HG03159 (cell line): Measurements from ENCODE around the gene FCN3.

ENCODE experiments used
- ATAC-seq: cut with Tn5 transposase; IDR thresholded peaks from one replicate; pipeline ENCODE4 v1.9.1; 2021; ENCODE audit warnings: mild to moderate bottlenecking, moderate library complexity; ENCODE audit not compliant: unreplicated experiment

Gene FCN3

DNA sequence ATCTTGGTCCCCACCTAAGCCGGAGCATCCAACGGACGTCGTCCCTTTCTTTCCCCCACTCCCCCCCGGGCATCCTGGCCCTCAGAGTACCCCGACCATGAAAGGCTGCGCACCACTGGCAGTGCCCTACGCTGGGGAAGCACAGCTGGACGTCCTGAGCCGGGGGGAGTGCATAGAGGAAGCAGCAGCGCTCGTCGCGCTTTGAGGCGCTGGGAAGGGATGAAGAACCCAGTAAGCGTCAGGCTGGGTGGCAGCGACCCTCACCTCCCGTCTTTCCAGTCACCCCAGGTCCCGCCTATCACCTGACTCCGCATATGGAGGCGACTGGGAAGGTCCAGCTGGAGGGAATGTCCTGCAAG, 13.6 kb downstream of the FCN3 start:
- ATAC-seq: no peak

DNA sequence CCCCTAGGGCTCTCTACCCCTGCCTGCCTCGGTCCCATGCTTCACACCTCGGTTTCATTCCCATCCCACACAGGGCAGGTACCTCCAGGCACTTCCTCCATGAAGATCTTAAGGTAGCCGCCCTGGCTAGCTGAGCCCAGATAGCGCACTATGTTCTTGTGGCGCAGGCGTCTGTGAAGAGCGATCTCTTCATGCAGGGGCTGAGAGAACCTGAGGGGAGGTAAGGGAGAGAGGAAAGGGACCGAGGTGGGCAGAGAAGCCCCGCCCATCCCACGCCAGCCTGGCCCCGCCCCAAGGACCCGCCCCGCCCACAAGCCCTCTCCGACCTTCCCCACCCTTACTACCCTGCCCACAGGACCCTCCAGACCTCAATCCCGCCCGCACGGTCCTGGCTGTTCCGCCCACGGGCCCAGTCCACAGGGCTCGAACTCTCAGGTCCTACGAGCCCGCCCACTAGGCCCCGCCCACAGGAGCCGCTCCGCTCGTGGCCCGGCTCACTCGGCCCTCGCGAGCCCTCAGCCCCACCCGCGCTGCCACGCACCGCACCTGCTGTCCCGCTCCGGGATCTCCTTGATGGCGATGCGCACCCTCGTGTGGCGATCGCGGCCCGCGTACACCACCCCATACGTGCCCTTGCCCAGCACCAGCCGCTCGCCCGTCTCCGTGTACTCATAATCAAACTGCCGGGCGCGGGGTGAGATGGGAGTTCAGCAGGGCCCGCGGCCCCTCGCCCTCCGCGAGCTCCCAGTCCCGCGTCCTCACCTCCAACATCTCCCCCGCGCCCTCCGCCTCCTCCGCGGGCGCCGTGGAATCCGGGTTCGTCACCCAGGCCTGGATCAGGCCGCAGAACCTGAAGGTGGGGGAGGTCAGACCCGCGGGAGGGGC, 14.2 kb downstream of the FCN3 start:
- ATAC-seq: no peak

DNA sequence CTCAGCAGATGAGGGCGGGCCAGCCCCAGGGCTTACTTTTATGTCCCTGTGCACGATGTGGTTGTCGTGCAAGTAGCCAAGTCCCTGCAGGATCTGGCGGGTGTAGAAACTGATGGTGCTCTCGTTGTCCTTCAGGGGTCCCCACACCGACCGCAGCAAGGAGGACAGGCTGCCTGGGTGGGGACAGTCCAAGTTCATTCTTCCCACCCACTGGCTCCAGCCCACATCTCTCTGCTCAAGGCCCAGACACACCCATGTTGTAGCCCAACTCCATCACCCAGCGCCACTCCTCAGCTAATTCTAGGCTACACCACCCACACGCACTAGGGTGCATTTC, 14.8 kb downstream of the FCN3 start:
- no peak for ATAC-seq

DNA sequence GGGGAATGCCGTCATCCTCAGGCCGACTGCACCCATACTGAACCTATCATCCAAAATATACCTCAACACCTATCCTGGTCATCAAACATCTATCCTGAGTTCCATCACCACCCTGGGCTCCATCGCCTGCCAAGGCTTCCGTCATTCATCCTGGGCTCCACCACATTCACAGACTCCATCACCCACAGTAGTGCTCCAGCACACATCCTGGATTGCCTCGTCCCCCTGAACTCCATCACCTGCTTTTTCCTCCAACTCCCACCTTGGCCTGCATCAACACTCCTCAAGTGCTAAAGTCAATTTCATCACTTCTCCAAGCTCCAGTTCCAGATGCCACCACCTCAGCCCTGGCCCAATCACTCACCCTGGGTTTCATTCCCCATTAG, 15.7 kb downstream of the FCN3 start:
- ATAC-seq: no peak

DNA sequence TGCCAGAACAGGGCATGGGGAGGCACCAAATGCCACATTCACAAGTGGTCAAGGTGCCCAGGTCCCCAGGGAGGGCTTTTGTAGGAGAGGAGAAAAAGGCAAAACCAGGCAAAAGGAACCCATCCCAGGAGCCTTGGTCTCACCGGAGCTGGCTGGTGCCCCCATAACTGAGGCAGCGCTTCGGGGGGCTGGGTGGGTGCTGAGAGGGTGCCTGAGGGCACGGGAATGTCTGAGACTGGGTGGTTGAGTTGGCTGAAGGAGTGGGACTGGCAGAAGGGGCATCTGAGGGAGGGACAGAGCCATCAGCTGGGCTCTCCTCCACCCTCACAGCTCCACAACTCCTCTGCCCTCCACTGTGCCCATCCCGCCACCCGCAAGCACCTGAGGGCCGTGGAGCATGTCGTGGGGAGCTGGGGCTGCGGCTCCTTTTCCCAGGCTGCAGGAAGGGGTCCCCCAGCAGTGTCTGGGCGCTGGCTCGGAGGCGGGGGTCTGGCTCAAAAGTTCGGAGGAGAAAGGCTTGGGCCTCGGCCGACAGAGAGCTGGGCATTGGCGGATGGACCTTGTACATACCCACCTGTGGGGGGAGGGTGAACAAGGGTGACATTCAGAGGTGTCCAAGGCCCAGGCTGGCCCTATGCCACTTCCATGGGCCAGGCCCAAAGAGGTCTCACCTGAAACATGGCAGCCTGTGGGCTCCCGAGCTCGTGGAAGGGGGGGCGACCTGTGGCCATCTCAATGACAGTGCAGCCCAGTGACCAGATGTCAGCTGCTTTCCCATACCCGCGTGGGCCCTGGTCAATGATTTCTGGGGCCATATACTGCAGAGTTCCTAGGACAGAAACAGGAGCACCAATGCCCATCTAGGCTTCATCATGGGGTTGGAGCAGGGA, 16.3 kb downstream of the FCN3 start:
- no peak for ATAC-seq

DNA sequence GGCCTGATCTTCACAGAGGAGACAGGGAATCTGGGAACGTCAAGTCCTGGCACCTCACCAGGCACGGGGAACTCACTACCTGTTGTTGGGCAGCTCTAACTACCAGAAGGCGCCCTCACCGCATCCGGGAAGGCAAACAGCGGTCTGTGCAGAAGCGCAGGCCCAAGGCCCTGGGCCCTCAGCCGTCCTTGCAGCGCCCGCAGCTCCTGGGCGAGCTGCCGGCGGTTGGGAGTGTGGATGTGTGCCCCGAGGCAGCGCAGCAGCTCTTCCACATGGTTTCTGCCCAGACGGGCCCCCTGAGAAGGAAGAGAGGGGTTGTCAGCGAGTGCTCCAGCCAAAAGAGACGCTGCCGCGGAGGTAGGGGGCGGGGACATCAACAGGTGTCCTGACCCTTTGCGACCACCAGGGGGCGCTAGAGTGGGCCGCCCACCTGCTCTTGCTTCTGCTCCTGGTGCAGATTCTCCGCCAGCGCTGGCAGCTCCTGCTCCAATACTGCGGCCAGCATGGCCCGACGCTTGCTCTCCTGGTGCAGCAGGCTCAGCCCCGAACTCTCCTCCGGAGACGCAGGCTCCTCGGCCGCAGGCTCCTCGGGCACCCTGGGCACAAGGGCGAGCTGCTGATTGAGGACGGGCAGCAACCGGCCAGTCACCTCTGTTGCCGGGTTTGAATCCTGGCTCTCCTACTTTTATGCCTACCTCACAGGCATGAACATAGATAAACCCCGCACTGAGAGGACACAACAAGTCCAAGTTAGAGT, 17.2 kb downstream of the FCN3 start:
- no peak for ATAC-seq

DNA sequence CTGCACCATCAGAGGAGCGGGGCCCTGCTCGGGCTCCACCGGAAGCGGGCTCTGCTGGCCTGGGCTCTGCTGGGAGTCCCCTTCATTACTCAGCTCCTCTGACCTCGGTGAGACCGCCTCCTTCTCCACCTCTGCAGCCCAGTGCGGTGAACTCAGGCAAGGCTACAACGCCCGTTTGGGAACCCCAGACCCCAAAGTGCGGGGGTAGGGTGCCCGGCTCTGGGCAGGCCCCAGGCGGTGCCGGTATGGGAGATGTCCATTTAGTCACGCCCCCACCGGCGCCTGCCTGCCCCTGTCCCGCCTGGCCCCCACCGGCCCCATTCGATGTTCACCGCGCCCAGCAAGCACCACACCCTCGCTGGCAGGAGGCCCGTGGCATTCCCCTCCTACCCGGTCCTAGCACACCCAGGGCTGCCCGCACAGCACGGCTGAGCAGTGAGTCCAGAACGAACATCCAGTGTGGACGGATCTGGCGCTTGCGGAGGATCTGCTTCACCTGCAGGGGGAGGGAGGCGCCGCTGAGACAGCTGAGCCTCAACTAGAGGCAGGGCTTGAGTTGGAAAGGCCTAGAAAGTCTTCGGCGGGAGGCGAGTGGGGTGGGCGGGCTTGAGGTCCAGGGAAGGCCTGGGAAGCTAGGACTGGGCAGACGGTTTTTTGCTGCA, 17.9 kb downstream of the FCN3 start:
- no peak for ATAC-seq

DNA sequence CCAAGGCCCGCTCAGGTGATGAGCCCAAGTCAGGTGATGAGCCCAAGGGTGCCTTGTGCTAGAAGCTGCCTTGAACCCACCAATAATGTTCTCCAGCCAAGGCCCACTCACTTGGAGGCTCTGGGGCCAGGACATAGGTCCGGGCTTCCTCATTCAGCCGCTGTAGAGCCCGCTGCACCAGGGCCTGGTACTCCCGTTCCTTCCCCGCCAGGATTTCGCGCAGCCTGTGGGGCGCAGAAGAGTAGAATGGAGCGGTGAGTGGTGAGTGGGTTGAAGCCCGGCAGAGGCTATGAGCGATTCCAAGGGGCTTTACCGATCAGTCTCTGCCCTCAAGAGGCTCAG, 18.4 kb downstream of the FCN3 start:
- ATAC-seq: no peak

DNA sequence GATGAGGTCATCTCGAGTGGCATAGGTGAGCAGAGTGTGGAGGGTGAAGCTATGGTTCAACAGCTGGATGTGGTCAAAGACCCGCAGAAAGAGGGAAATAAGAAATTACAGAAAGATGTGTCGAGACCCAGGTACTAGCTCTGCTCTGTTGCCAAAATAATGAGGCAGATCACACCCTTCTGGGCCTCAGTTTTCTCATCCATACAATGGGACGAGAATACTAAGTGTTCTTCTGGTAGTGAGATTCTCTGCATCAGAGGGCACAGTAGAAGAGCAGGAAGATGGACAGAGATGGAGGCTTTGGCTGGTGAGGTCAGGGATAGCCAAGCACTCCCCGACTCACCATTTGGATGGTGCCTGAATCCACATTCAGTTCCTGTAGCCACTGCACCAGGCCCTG, 18.9 kb downstream of the FCN3 start:
- no peak for ATAC-seq

DNA sequence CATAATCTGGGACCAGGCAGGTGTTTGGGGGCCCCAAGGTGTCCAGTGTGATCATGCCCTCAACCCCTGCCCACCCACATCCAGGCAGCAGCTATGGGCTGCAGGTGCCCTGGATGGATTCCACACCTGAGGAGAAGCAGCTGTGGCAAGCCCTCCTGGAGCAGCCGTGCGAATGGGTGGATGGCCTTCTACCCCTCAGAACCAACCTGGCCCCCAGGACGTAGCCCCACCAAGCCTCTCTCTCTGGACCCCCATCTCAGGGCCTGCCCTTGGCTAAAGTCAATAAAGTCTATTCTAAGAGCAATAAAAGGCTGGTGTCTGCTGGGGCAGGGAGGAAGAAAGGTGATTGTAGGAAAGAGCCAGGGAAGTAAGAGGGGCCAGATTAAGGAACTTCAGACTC, 21.0 kb downstream of the FCN3 start:
- ATAC-seq: no peak

DNA sequence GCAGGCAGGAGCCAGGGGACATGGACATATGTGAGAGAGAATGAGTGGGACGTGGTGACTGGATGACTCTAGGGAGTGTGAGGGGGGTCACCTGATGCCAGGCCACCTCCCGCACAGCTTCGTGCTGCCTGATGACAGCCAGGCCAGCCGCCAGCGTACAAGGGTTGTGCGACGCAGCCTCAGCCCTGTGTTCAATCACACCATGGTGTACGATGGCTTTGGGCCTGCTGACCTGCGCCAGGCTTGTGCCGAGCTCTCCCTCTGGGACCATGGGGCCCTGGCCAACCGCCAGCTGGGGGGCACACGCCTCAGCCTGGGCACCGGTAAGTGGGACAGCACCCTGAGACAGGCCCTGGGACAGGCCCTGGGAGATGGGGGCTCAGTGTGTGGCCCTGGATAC, 21.5 kb downstream of the FCN3 start:
- ATAC-seq: no peak

DNA sequence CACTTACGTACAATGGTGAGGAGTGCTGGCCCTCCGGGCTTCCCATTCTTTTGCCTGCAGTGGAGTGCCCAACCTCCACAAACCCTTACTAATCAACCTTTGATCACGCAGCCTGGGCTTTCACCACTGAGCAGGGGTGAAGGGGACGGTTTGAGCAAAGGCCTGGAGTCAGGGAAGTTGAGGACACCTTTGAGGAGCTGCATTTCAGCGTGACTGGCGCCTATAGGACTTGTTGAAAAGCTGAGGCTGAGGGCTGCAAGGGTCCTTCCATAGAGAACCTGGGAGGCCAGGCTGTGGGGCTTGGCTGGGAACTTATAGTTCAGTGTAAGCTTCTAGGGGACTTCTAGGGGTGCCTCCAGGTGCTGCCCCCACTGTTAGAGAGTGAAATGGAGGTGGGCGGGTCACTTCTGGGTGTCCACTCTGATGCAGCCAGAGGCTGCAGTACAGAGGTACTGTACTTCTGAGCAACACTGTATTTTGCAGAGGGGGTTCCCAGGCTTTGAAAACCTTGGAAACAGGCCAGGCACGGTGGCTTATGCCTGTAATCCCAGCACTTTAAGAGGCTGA, 23.0 kb downstream of the FCN3 start:
- ATAC-seq: no peak

DNA sequence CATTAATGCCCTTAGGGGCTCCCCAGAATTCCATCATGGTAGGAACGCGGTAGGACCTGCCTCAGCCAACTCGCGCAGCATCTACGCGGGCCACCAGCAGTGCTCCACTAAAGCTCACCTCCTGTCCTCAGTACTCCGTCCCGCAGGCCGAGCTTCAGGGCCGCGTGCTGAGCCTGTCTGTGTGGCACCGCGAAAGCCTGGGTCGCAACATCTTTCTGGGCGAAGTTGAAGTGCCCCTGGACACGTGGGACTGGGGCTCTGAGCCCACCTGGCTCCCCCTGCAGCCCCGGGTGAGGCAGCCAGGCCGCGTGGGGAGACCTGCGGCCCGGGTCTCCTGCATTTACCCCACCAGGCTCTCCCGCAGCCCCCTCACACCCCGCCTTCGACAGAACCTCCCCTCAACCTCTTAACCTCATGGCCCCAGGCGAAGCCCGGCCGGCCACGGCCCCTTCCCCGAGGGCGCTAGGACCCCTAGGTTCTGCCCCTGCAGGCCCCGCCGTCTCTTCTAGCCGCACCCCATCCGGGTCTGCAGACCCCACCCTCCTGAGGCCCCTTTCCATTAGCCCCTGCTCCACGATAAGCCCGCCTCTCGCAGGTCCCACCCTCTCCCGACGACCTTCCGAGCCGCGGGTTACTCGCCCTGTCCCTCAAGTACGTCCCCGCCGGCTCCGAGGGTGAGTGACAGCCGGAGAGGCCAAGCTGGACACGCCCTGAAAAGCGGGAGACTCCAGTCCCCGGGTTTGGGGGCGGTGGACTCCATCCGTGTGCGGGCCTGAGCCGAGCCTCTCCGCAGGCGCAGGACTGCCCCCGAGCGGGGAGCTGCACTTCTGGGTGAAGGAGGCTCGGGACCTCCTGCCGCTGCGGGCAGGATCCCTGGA, 23.7 kb downstream of the FCN3 start:
- ATAC-seq: no peak

DNA sequence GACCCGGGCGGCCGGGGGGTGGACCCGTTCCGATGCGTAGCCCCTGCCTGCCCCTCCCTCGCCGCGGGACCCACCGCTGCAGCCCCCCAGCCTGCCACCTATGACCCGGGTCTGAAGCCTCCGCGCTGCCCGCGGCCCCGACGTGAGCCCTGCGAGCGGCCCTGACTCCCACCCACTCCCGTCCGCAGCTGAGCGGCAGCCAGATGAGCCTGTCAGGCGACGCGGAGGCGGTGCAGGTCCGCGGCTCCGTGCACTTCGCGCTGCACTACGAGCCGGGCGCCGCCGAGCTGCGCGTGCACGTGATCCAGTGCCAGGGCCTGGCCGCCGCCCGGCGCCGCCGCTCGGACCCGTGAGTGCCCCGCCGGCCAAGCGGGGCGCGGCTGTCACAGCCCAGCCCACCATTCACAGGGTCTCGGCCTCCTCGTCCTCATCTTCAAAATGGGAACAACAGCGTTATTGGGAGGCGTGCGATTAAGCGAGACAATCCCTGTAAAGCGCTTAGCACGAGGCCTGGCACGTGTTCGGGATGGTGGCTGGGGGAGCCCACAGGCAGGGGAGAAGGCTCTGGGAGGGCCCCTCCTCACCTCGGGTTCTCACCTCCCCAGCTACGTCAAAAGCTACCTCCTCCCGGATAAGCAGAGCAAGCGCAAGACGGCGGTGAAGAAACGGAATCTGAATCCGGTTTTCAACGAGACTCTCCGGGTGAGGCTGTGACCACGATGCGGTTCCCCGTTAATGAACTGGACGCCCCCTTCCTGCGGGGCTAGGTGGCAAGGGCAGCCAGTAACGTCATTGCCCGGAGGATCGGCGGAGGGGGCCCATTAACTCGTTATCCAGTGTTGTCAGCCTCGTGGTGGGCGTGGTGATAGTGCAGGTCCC, 24.6 kb downstream of the FCN3 start:
- no peak for ATAC-seq

DNA sequence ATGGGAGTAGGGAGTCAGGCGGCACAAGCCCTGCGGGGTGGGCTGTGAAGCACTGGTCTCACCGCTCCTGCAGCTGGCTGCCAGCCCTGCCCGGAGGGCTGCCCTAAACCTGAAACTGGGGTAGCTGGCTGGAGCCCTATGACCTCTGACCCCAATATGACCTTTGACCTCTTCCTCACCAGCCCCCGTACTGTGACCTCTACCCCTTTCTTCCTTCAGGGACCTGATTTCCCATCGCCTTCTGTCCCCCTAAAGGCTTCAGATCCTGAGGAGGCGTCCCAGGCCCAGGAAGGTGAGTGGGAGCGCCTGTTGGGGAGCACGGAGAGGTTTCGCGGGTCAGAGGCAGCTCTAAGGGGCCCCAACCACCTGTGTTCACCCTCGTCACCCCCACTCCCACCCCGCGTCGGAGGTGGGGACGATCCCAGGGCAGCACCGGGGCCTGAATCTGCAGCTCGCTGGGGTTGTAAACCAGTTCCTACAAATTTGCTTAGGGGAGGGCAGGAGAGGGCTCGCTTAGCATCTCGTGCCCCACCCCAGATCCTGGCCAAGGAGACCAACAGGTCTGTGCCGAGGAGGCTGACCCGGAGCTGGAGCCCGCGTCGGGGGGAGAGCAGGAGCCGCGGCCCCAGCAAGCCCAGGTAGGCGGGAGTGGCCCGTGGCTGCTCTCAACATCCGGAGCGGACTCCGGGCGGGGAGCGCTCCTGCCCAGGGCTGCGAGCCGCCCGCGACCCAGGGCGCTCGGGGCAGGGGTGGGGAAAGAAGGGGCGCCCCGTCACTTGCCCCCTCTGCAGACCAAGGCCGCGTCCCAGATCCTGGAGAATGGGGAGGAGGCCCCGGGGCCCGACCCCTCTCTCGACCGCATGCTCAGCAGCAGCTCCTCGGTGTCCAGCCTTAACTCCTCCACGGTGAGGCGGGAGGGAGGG, 25.5 kb downstream of the FCN3 start:
- ATAC-seq: no peak

DNA sequence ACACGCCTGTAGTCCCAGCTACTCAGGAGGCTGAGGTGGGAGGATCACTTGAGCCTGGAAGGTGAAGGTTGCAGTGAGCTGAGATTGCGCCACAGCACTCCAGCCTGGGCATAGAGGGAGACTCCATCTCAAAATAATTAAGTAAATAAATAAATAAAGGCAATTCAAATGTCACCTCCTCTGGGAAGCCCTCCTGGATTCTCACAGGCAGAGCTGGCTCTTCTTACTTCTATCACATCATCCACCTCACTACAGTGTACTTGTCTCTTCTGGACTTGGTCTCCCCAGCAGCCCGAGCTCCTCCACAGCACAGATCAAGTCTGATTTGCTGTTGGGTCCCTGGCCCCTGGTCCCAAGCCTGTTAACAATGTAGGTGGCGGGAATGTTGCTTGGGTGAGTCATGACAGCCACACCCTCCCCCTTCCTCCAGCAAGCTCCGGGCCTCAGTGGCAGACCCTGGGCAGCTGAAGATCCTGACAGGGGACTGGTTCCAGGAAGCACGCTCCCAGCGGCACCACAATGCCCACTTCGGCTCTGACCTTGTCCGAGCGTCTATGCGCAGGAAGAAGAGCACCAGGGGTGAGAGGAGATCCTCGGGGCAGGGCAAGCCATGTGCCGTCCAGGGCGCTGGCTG, 27.5 kb downstream of the FCN3 start:
- ATAC-seq: no peak

DNA sequence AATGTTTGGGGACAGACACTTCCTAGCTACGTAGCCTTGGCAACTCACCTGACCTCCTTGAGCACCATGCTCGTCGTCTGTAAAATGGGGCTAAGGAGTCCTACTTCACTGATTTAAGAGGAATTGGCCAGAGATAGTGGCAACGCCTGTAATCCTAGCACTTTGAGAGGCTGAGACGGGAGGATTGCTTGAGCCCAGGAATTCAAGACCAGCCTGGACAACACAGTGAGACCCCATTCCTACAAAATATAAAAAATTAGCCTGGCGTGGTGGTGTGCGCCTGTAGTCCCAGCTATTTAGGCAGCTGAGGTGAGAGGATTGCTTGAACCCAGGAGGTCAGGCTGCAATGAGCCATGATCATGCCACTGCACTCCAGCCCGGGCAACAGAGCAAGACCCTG, 28.3 kb downstream of the FCN3 start:
- ATAC-seq: no peak
